GM12892 (cell line): ENCODE data around the gene RWDD3.

ENCODE experiments used
- DNase-seq: peaks from one replicate; pipeline ENCODE4 v3.0.0; 2011; ENCODE audit not compliant: insufficient read length
- FAIRE-seq: peaks from 2 replicates; lab custom pipeline; 2011; peaks lifted over from hg19 to GRCh38; lab: Jason Lieb, UNC
- POLR2A ChIP-seq: IDR thresholded peaks from 2 replicates; pipeline ENCODE4 v1.6.1; 2011; ENCODE audit warnings: low read depth, low read length, control low read depth
- POLR2AphosphoS5 ChIP-seq: IDR thresholded peaks from 2 replicates; pipeline ENCODE4 v1.6.1; 2011; ENCODE audit warnings: low read depth, low read length, control low read depth
- TAF1 ChIP-seq: IDR thresholded peaks from 2 replicates; pipeline ENCODE4 v1.6.1; 2011; ENCODE audit warnings: low read depth, mild to moderate bottlenecking, control low read depth, low read length, borderline replicate concordance

RWDD3 gene

DNA sequence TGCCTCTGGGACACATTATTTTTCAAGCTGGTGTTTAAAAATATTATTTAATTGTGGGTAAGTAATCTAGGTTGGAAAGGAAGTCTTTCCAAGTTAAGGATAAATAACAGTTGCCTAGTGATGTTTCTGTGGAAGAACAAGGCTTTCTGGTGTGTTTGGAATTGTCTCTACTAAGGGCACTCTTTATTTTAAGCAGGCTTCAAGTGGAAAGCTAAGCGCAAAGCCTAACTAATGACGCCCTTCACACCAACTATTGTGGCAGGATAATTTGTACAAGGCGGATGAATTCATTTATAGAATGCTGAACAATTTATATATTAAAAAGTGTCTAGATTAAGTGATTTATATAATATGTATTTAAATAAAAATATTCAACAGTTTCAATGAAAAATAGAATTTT is 25.1 kb upstream of the RWDD3 start:
- FAIRE-seq, result no peak
- no peak for DNase-seq
- TF ChIP-seq POLR2A (no peak), TAF1 (no peak), POLR2AphosphoS5 (no peak)

DNA sequence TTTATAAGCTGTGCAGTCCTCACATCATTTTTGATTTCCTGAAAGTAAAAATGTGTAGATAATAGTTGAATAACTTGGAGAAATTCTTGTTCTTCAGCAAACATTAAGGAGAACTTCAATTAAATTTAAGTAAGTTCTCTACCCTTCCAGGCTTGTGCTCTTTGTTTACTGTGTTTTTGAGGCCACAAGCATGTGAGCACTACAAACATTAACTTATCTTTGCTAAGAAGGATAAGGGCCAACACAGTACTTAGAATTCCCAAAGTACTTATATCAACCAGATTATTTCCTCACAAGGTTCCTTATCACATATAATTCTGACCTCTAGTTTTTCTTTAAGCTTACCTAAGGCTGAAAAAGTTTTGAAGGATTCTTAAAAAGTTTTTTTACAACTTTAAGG is 24.7 kb upstream of the RWDD3 start:
- no peak for DNase-seq
- no peak for FAIRE-seq

DNA sequence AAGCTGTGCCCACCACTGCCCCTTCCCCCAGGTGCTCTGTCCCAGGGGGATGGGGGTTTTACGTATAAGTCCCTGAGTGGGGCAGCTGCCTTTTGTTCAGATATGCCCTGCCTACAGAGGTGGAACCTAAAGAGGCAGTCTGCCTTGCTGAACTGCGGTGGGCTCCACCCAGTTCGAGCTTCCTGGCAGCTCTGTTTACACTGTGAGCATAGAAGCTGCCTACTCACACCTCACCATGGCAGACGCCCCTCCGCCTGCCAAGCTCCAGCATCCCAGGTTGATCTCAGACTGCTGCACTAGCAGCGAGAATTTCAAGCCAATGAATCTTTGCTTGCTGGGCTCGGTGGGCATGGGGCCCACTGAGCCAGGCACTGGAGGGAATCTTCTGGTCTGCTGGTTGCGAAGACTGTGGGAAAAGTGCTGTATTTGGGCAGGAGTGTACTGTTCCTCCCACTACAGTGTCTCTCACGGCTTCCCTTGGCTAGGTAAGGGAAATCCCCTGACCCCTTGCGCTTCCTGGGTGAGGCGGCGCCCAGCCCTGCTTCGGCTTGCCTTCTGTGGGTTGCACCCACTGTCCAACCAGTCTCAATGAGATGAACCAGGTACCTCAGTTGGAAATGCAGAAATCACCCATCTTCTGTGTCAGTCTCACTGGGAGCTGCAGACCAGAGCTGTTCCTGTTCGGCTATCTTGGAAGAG is 17.6 kb upstream of the RWDD3 start:
- FAIRE-seq (no peak), DNase-seq (no peak)
- TF ChIP-seq TAF1, result no peak
- TF ChIP-seq POLR2A, result no peak

More for the DNA sequence above, 24.7 kb upstream of the RWDD3 start:
- TF ChIP-seq TAF1, result no peak
- TF ChIP-seq POLR2A, result no peak
- TF ChIP-seq POLR2AphosphoS5, result no peak

DNA sequence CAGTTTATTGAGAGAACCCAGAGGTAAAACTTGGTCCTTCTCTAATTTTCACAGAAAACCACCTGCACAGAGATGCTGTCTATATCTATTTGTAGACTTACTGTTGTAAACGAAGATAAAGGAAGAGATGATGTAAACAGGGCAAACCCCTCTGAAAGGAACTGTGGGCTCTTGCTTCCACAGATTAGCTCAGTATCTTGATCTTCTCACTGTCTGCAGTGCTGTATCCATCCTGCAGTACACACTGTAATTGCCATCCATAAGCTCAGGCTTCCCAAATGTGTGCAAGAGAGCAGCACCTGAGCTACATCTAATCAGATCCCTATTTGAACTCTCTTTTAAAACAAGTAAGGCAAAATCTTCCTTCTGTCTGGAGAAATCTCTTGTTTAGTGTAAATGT is 16.6 kb upstream of the RWDD3 start:
- TF ChIP-seq TAF1, result no peak
- no peak for TF ChIP-seq POLR2AphosphoS5
- no peak for TF ChIP-seq POLR2A
- DNase-seq (no peak), FAIRE-seq (no peak)

DNA sequence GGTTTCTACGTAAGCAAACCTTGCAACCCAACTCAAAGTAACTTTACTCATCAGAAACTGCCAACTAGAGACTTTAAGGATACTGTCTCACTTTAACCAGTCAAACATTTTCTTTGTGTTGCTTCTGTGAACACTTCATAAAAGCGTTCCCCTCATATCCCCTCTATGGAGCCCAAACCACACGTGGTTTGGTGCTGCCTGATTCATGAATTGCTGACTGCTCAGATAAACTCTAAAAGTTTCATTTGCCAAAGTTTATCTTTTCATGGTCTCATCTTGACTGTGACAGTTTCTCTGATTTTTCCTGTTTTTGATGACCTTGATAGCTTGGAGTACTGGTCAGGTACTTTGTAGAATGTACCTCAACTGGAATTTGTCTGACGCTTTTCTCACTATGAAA is 14.6 kb upstream of the RWDD3 start:
- no peak for TF ChIP-seq POLR2A
- TF ChIP-seq POLR2AphosphoS5, result no peak
- no peak for TF ChIP-seq TAF1
- DNase-seq (no peak), FAIRE-seq (no peak)

DNA sequence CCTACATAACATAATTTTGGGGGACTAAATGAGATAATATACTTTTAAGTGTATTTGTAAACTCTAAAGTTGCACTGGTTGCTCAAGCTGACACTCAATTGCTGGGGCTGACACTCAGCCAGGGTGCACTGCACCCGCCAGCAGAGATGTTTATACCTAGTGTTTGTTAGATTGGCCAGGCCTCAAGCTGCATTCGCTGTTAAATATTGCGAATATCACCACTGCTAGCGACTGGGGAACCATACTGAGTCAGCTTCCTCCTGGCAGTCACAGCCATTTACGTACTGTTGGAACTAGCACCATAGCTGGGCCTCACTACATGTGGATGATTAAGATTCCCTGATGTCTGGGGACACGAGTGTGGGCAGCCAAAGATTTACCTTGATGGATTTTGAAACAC is 12.7 kb upstream of the RWDD3 start:
- TF ChIP-seq TAF1 (no peak), POLR2AphosphoS5 (no peak), POLR2A (no peak)
- DNase-seq, result no peak
- FAIRE-seq, result no peak

DNA sequence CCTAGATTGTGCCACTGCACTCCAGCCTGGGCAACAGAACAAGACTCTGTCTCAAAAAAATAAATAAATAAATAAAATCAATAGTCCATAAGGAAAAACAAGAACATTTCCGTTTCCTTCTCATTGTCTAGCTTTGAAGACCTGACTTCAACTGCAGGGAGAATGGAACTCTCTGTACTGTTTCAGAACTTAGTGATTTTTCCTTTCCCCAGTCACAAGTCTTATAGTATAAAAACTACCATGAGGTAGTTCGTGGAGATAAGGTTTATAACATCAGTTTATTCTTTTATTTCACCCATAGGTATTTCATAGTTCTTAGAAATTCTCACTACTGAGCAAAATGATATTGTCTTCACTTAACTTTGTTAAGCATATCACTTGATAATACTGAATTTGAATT is 11.4 kb upstream of the RWDD3 start:
- FAIRE-seq (no peak), DNase-seq (no peak)
- no peak for TF ChIP-seq POLR2A
- no peak for TF ChIP-seq POLR2AphosphoS5
- no peak for TF ChIP-seq TAF1

DNA sequence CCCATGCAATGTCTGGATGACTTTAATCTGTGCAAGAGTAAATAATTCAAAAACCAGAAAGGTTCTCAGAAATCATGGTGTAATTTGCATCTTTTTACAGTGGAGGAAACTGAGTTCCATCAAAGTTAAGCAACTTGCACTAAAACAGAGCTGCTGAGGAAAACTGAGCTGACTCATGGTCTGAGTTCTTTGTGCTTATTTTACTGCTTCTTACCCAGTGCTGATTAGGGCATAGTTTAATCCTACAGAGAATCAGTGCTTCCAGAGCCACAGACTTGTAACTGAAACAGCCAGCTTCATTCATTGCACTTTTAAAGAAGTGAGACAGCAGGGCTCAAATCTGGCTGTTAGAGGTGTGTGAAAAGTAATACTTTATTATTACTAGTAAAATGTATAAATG is 10.9 kb upstream of the RWDD3 start:
- DNase-seq (no peak), FAIRE-seq (no peak)
- no peak for TF ChIP-seq TAF1
- TF ChIP-seq POLR2A, result no peak
- TF ChIP-seq POLR2AphosphoS5, result no peak

DNA sequence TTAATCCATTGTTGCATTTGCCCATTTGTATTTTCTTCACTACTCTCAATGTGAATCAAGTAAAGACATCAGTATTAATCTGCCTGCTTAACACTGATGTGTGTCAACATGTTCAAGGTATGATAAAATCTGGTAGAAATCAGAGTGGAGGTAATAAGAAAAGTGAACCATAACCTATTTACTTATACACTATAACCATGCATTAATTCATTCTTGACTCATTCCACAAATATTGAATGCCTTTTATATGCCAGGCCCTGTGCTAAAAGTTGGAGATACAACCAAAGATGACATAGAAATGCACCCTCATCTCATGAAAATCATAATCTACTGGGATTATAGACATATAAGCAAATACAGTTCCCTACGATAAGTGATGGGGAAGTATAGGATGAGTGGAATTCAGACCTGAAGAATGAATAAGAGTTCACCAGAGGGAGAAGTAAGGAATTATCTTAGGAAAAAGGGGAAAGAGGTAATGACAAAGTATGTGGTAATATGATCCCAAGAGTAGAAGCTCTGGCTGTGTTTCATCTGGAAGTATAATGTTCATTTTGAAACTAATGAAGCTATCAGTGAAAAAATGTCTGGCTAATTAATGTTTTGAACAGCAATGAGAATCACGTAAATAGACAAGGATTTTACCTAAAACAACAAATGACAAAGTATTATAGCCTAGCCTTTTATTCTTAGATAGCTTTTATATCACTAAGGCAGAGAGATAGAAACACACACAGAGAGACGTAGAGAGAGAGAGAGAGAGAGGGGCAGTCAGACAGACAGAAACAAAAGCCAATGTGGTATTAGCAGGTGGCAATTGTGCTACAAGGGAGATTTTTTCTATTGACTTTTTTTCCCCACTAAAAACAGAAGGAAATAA is 7.0 kb upstream of the RWDD3 start:
- DNase-seq, result no peak
- no peak for TF ChIP-seq POLR2A
- no peak for TF ChIP-seq TAF1
- TF ChIP-seq POLR2AphosphoS5, result no peak
- FAIRE-seq, result no peak

DNA sequence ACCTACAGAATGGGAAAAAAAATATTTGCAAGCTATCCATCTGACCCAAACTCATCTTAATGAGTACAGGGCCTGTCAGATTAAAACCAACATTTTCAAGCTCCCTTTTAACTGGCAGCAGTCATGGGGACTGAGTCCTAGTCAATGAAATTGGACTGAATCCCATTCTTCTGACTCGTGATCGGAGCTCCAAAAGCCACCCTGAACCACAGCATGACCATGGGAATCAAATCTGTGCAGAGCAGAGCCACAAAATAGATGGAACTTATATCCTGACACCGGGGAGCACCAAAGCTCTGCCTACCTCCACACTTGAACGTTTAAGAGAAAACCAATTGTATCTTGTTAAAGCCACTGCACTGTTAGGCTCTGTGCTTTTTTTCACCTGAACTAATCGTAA is 5.0 kb upstream of the RWDD3 start:
- no peak for FAIRE-seq
- TF ChIP-seq POLR2AphosphoS5 (no peak), POLR2A (no peak), TAF1 (no peak)
- no peak for DNase-seq

DNA sequence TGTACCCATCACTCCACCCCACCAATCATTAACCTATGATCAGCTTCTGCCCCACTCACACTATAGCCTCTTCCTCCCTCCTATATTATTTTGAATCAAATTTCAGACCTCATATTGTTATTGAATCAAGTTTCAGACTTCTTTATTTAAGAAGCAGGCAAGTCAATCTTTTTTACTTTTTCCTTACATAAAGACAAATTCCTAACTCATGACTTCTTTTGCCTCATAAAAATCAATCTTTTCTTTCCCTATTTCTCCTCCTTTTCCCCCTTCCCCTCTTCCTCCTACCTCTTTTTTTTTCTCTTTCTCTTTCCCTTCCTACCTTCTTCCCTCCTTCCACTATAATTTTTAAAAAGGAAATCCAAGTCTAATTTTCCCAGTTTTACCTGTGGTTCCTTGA is 4.3 kb upstream of the RWDD3 start:
- FAIRE-seq (no peak), DNase-seq (no peak)
- TF ChIP-seq TAF1 (no peak), POLR2AphosphoS5 (no peak), POLR2A (no peak)

DNA sequence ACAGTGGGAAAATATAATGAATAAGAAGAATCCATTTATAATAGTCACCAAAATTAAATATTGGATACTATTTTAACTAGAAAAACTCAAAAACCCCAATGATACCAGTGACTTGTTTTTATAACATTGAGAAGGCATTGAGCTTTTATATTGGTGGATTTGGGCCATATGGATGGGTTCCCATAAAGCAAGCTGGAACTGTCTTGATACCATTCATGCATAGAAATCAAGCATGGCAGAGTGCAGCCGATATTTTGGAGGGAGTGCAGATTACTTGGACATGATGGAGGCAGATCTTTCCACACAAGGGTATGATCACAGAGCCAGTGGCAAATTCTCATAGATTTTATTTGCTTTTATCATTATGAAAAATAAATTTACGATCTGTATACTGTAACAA is 3.8 kb upstream of the RWDD3 start:
- no peak for FAIRE-seq
- TF ChIP-seq TAF1 (no peak), POLR2AphosphoS5 (no peak), POLR2A (no peak)
- no peak for DNase-seq

DNA sequence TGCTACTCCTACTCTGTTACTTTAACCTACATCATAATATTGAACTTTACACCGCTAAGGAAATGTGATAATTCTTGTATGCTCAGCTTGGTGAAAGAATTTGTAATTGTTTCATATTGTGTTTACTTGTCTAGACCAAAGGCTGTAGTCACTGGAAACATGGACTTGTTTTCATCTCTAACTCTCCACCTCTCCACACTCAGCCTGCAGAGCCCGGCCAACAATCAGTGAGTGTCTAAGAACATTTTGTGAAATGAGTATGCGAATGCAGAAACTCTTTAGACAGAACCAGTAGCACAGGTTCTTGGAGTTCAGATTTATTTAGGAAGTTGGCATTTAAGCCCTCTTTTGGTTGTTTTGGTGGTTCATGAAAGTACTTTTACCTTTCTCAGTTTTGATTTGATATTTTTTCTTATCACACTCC is 3.2 kb upstream of the RWDD3 start:
- DNase-seq (no peak), FAIRE-seq (no peak)
- TF ChIP-seq POLR2A (no peak), POLR2AphosphoS5 (no peak), TAF1 (no peak)
